Nephron progenitor cell (in vitro differentiated cells): ENCODE data around the gene CACNA1B.

Experiments used
- DNase-seq: peaks from one replicate; pipeline ENCODE4 v3.0.0; 2021
- H3K27ac Mint-ChIP-seq: 2 replicates; pipeline ENCODE4 v1.8.0; 2021; ENCODE audit warnings: mild to moderate bottlenecking, moderate library complexity, mixed read lengths
- H3K27me3 Mint-ChIP-seq: 2 replicates; pipeline ENCODE4 v1.8.0; 2021; ENCODE audit warnings: mild to moderate bottlenecking, low read depth, mixed read lengths; ENCODE audit not compliant: poor library complexity
- H3K36me3 Mint-ChIP-seq: 2 replicates; pipeline ENCODE4 v1.8.0; 2021; ENCODE audit warnings: low read depth, mixed read lengths
- H3K4me1 Mint-ChIP-seq: 2 replicates; pipeline ENCODE4 v1.8.0; 2021; ENCODE audit warnings: mixed read lengths
- H3K4me3 Mint-ChIP-seq: 2 replicates; pipeline ENCODE4 v1.8.0; 2021; ENCODE audit warnings: mild to moderate bottlenecking, moderate library complexity, mixed read lengths
- H3K9me3 Mint-ChIP-seq: 2 replicates; pipeline ENCODE4 v1.8.0; 2021; ENCODE audit warnings: mild to moderate bottlenecking, moderate library complexity, mixed read lengths
- TF ChIP-seq, protein P1 (sequence below): fragments of 200-600 bp; sonication (generic); IDR thresholded peaks from 2 replicates; pipeline ENCODE4 v1.5.0; 2021; ENCODE audit warnings: antibody characterized with exemption

CACNA1B gene

DNA sequence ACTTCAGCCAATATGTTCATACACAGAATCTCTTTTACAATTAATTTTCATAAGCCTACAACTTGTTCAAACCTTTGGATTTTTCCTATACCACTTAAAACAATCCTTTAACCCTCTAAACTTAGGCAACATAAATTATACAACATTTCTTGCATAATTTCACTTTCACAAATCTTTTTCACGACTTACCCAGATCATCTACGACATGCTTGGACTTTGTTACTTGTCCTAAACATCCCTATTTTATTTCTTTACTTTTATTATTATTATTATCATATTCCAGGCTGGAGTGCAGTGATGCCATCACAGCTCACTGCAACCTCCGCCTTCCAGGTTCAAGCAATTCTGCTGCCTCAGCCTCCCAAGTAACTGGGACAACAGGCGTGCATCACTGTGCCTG is 68.0 kb downstream of the CACNA1B start:
- H3K27ac Mint-ChIP-seq, result no peak overlapping the region

DNA sequence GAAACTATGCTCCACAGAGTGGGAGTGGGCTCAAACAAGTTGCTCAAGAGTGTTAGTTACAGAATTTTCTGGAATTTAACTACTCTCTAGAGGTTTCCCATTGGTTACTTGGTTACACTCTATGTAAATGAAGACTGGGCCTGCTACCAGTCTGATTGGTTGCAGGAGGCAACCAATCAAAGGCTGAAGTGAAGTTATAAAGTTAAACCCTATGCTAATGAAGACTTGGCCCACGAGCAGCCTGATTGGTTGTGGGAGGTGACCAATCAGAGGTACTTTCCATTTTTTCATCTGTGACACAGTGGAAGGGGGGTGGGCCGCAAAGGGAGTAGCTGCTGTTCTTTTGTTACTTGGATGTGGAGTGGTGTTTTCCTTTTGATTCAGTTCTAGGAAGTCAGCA is 69.4 kb downstream of the CACNA1B start:
- no peak for DNase-seq
- Mint-ChIP-seq H3K27me3 (peaks cover 15% of the 10 kb centered on the region), H3K4me3 (no peak overlapping the region), H3K9me3 (peaks cover 59% of the 10 kb centered on the region), H3K4me1 (no peaks in the 10 kb centered on the region), H3K27ac (no peak overlapping the region), H3K36me3 (no peaks in the 10 kb centered on the region)
- TF ChIP-seq, protein P1, sequence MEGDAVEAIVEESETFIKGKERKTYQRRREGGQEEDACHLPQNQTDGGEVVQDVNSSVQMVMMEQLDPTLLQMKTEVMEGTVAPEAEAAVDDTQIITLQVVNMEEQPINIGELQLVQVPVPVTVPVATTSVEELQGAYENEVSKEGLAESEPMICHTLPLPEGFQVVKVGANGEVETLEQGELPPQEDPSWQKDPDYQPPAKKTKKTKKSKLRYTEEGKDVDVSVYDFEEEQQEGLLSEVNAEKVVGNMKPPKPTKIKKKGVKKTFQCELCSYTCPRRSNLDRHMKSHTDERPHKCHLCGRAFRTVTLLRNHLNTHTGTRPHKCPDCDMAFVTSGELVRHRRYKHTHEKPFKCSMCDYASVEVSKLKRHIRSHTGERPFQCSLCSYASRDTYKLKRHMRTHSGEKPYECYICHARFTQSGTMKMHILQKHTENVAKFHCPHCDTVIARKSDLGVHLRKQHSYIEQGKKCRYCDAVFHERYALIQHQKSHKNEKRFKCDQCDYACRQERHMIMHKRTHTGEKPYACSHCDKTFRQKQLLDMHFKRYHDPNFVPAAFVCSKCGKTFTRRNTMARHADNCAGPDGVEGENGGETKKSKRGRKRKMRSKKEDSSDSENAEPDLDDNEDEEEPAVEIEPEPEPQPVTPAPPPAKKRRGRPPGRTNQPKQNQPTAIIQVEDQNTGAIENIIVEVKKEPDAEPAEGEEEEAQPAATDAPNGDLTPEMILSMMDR, result no peak

More for the DNA sequence above, 68.0 kb downstream of the CACNA1B start:
- Mint-ChIP-seq H3K4me3 (no peak overlapping the region), H3K4me1 (no peaks in the 10 kb centered on the region), H3K36me3 (no peaks in the 10 kb centered on the region), H3K27me3 (peaks cover 11% of the 10 kb centered on the region), H3K9me3 (peaks cover 72% of the 10 kb centered on the region)
- TF ChIP-seq, protein P1, result no peak
- no peak for DNase-seq

DNA sequence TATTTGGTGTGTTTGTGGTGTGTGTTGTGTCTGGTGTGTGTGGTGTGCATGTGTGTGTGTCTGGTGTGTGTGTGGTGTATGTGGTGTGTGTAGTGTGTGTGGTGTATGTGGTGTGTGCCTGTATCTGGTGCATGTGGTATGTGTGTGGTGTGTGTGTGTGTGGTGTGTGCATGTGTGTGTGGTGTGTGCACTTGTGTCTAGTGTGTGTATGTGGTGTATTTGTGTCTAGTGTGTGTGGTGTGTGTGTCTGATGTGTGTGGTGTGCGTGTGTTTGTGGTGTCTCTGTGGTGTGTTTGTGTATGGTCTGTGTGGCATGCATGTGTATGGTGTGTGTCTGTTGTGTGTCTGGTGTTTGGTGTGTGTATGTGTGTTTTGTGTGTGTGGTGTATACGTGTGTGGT is 71.1 kb downstream of the CACNA1B start:
- Mint-ChIP-seq H3K4me1 (peaks cover 4% of the 10 kb centered on the region), H3K9me3 (peaks cover 42% of the 10 kb centered on the region), H3K4me3 (no peak overlapping the region), H3K27ac (no peak overlapping the region), H3K27me3 (peaks cover 13% of the 10 kb centered on the region), H3K36me3 (no peaks in the 10 kb centered on the region)
- DNase-seq, result no peak
- TF ChIP-seq, protein P1, result no peak

DNA sequence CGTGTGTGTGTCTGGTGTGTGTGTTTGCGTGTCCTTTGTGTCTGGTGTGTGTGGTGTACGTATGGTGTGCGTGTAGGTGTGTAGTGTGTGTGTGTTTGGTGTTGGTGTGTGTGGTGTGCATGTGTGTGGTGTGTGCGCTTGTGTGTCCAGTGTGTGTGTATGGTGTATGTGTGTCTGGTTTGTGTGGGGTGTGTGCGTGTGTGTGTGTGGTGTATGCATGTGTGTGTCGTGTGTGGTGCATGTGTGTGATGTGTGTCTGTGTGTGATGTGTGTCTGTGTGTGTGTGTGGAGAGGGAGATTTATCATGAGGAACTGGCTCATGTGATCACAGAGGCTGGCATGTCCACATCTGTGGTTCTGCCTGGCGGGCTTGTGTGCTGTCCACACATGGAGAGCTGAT is 71.7 kb downstream of the CACNA1B start:
- DNase-seq, result no peak
- H3K36me3 Mint-ChIP-seq, result no peaks in the 10 kb centered on the region
- H3K4me3 Mint-ChIP-seq, result no peak overlapping the region
- H3K9me3 Mint-ChIP-seq, result peaks cover 36% of the 10 kb centered on the region
- H3K27me3 Mint-ChIP-seq, result peaks cover 12% of the 10 kb centered on the region
- no peak overlapping the region for H3K27ac Mint-ChIP-seq
- peaks cover 4% of the 10 kb centered on the region for H3K4me1 Mint-ChIP-seq
- TF ChIP-seq, protein P1, result no peak

DNA sequence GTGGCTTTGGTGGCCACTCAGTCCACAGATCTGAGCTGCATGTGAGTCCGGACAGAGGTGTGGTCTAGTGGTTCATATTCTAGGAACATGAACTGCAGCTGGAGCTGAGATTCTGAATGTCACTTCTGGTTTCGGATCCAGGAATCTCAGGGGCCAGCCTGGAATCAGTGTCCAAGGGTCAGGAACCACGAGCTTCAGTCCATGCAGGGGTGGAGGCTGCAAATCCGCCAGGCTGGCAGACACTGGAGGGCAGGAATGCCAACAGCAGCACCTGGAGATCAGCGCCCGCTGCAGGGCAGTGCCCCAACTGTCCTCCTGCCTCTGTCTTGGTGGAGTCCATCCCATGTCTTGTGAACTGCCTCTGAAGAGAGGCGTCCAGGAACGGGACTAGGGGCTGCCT is 73.5 kb downstream of the CACNA1B start:
- H3K9me3 Mint-ChIP-seq, result peaks cover 18% of the 10 kb centered on the region
- H3K27me3 Mint-ChIP-seq, result peaks cover 12% of the 10 kb centered on the region
- DNase-seq, result no peak
- H3K4me3 Mint-ChIP-seq, result no peak overlapping the region
- H3K36me3 Mint-ChIP-seq, result no peaks in the 10 kb centered on the region
- H3K4me1 Mint-ChIP-seq, result peaks cover 4% of the 10 kb centered on the region
- no peak overlapping the region for H3K27ac Mint-ChIP-seq
- TF ChIP-seq, protein P1, result no peak

DNA sequence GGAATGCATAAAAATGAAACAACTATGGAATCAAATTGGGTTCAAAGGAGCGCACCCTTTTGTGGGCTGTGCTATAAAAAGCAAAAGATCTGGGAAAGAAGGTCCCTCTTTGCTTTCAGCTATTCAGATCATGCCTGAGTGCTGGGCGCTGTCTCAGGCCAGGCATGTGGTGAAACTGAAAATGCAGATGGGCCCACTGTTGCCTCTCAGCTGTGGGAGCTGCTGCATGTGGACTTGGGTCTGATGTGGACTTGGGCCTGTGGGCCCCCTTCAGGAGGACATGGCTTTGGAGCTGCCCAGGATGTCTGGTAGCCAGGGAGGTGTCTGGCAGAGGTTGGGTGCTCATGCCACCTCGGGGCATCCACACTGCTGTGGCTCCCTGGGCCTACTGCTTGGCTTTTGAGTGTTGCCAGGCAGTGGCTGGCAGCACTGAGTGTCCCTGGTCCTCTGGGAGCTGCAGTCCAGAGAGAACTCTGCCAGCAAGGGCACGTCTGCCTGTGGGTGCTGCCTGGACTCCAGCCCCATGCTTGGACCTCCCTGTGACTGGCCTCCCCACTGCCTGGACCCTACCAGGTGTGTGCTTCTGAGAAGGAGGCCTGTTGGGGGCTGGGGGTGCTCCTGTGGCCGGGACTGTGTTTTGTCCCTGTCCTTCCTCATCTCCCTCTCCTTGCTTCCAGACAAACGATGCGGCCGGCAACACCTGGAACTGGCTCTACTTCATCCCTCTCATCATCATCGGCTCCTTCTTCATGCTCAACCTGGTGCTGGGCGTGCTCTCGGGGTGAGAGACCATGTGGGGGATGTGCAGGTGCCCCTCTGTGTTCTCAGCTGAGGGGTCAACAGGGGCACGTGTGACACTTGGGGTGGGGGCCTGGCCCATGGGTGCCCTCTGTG is 74.3 kb downstream of the CACNA1B start:
- H3K36me3 Mint-ChIP-seq, result no peaks in the 10 kb centered on the region
- H3K4me3 Mint-ChIP-seq, result no peak overlapping the region

More for the DNA sequence above, 74.3 kb downstream of the CACNA1B start:
- Mint-ChIP-seq H3K27ac (no peak overlapping the region), H3K4me1 (peaks cover 4% of the 10 kb centered on the region), H3K9me3 (peaks cover 10% of the 10 kb centered on the region), H3K27me3 (peaks cover 12% of the 10 kb centered on the region)
- no peak for DNase-seq
- TF ChIP-seq, protein P1, result no peak
